GM18870 (cell line): ENCODE measurements around the gene RAD51B.

Experiments
- ATAC-seq: cut with Tn5 transposase; IDR thresholded peaks from one replicate; pipeline ENCODE4 v1.9.1; 2021; ENCODE audit warnings: moderate library complexity; ENCODE audit not compliant: unreplicated experiment

The RAD51B gene

GRCh38 chr14:68447581-68448251 is 628.1 kb downstream of the RAD51B start:
- ATAC-seq: no peak

GRCh38 chr14:68448252-68448902 is 628.8 kb downstream of the RAD51B start:
- no peak for ATAC-seq

GRCh38 chr14:68449561-68450181 is 630.1 kb downstream of the RAD51B start:
- ATAC-seq: no peak

- ATAC-seq: no peak
Measured at GRCh38 chr14:68450391-68451120, 631.0 kb downstream of the RAD51B start.

- no peak for ATAC-seq
Measured at GRCh38 chr14:68451696-68452373, 632.3 kb downstream of the RAD51B start.

GRCh38 chr14:68458253-68458652 is 638.7 kb downstream of the RAD51B start:
- no peak for ATAC-seq

GRCh38 chr14:68458840-68459469 is 639.4 kb downstream of the RAD51B start:
- ATAC-seq: no peak

- no peak for ATAC-seq
Measured at GRCh38 chr14:68459480-68460136, 640.0 kb downstream of the RAD51B start.

GRCh38 chr14:68460541-68460940 is 641.0 kb downstream of the RAD51B start:
- ATAC-seq: no peak

- no peak for ATAC-seq
Measured at GRCh38 chr14:68461086-68461485, 641.5 kb downstream of the RAD51B start.

- ATAC-seq: no peak
Measured at GRCh38 chr14:68462683-68463082, 643.1 kb downstream of the RAD51B start.

GRCh38 chr14:68463299-68463698 is 643.7 kb downstream of the RAD51B start:
- ATAC-seq: no peak

- ATAC-seq: no peak
Measured at GRCh38 chr14:68463705-68464374, 644.3 kb downstream of the RAD51B start.

GRCh38 chr14:68464711-68465110 is 645.1 kb downstream of the RAD51B start:
- no peak for ATAC-seq

- no peak for ATAC-seq
Measured at GRCh38 chr14:68466491-68466977, 647.0 kb downstream of the RAD51B start.

GRCh38 chr14:68467425-68467824 is 647.8 kb downstream of the RAD51B start:
- ATAC-seq: no peak

- no peak for ATAC-seq
Measured at GRCh38 chr14:68468437-68469207, 649.0 kb downstream of the RAD51B start.

- ATAC-seq: no peak
Measured at GRCh38 chr14:68469208-68469713, 649.7 kb downstream of the RAD51B start.
